ENCODE results near the gene HAPLN3. TPM values are rescaled to one million over a fixed set of nuclear protein-coding genes. Genes with fewer than 3 reads are reported as not detected.

The HAPLN3 gene
- total RNA-seq, 1 donor from 2014 or later: 16.9 TPM

DNA sequence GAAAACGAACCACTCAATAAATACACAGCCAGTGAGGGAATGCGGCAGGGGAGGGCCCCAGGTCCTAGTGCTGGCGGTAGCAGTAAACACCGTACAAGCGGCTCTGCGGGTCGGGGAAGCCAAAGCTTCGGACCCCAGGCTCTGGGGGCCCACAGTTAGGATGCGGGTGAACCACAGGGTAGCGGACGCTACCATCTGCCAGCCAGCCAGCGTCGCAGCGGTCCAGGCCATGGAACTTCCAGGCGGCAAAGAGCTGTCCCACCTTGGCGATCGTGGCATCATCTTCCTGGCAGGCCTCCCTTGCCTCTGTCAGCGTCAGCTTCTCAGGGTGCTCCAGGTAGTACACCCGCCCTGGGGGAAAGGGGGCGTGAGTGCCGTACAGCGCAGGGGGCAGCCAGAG, 17.4 kb downstream of the HAPLN3 start:
- TF ChIP-seq, protein P1, sequence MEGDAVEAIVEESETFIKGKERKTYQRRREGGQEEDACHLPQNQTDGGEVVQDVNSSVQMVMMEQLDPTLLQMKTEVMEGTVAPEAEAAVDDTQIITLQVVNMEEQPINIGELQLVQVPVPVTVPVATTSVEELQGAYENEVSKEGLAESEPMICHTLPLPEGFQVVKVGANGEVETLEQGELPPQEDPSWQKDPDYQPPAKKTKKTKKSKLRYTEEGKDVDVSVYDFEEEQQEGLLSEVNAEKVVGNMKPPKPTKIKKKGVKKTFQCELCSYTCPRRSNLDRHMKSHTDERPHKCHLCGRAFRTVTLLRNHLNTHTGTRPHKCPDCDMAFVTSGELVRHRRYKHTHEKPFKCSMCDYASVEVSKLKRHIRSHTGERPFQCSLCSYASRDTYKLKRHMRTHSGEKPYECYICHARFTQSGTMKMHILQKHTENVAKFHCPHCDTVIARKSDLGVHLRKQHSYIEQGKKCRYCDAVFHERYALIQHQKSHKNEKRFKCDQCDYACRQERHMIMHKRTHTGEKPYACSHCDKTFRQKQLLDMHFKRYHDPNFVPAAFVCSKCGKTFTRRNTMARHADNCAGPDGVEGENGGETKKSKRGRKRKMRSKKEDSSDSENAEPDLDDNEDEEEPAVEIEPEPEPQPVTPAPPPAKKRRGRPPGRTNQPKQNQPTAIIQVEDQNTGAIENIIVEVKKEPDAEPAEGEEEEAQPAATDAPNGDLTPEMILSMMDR (IDR thresholded peaks at IDR 0.05): no peak
- TF ChIP-seq POLR2AphosphoS5 (IDR thresholded peaks at IDR 0.05; ENCODE audit: insufficient read depth in 1 of 2, low read depth in 1 of 2) (no peak), POLR2A (IDR thresholded peaks at IDR 0.05) (no peak)
- H3K4me3 ChIP-seq: no peak overlapping the region

DNA sequence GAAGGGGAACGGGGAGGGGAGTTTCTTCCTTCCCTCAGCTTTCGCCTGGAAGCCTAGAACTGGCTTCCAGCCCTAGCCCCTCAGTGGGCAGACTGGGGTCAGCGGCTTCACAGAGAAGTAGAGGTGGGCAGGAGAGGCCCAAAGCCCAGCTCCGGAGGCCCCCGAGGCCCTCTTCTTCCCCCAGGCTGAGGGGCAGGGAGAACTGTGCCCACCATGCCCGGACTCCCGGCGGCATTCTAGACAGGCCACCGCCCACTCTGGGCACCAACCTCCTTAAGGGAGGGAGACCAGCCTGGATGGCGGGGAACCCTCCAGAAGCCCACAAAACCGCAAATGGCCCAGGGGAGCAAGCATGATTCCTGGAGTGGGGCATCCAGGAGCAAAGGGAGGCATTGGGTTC, 17.9 kb downstream of the HAPLN3 start:
- intact Hi-C loops (cut with DNase I): no loop called here
- no peak for TF ChIP-seq POLR2A (IDR thresholded peaks at IDR 0.05)
- no peak for TF ChIP-seq POLR2AphosphoS5 (IDR thresholded peaks at IDR 0.05; ENCODE audit: insufficient read depth in 1 of 2, low read depth in 1 of 2)
- TF ChIP-seq, protein P1 (IDR thresholded peaks at IDR 0.05): no peak

More for the DNA sequence above, 17.4 kb downstream of the HAPLN3 start:
- Histone ChIP-seq H3K4me1 (no peaks in the 10 kb centered on the region), H3K36me3 (no peaks in the 10 kb centered on the region), H3K27me3 (no peaks in the 10 kb centered on the region), H3K27ac (no peak overlapping the region), H3K9me3 (no peaks in the 10 kb centered on the region)
- no peak for DNase-seq (ENCODE audit: extremely low spot score in 2 of 2)
- intact Hi-C loops (cut with DNase I): no loop called here

DNA sequence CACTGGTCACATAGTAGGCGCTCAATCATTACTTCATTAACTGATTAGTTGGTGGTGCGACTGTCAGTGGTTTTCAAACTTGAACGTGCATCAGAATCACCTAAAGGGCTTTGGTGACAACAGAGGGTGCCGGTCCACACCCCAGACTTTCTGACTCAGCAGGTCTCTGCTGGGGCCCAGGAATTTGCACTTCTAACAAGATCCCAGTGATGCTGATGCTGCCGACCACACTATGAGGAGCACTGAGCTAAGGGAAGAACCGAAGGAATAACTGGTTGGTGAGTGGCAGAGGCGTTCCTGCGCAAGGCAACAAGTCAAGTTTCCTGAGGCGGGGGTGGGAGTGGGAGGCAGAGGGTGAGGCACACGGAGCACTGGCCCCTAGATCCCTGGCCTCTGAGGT, 18.8 kb downstream of the HAPLN3 start:
- H3K27me3 ChIP-seq: no peaks in the 10 kb centered on the region
- H3K27ac ChIP-seq: no peak overlapping the region
- TF ChIP-seq, protein P1 (IDR thresholded peaks at IDR 0.05): no peak
- TF ChIP-seq POLR2AphosphoS5 (IDR thresholded peaks at IDR 0.05; ENCODE audit: insufficient read depth in 1 of 2, low read depth in 1 of 2): no peak
- TF ChIP-seq POLR2A (IDR thresholded peaks at IDR 0.05): no peak
- intact Hi-C loops (cut with DNase I): no loop called here
- DNase-seq (ENCODE audit: extremely low spot score in 2 of 2): no peak
- no peaks in the 10 kb centered on the region for H3K4me1 ChIP-seq
- no peaks in the 10 kb centered on the region for H3K9me3 ChIP-seq
- no peaks in the 10 kb centered on the region for H3K36me3 ChIP-seq
- no peak overlapping the region for H3K4me3 ChIP-seq

More for the DNA sequence above, 17.9 kb downstream of the HAPLN3 start:
- H3K27ac ChIP-seq: no peak overlapping the region
- no peaks in the 10 kb centered on the region for H3K36me3 ChIP-seq
- no peak overlapping the region for H3K4me3 ChIP-seq
- H3K4me1 ChIP-seq: no peaks in the 10 kb centered on the region
- no peaks in the 10 kb centered on the region for H3K9me3 ChIP-seq
- no peaks in the 10 kb centered on the region for H3K27me3 ChIP-seq
- DNase-seq (ENCODE audit: extremely low spot score in 2 of 2): no peak

DNA sequence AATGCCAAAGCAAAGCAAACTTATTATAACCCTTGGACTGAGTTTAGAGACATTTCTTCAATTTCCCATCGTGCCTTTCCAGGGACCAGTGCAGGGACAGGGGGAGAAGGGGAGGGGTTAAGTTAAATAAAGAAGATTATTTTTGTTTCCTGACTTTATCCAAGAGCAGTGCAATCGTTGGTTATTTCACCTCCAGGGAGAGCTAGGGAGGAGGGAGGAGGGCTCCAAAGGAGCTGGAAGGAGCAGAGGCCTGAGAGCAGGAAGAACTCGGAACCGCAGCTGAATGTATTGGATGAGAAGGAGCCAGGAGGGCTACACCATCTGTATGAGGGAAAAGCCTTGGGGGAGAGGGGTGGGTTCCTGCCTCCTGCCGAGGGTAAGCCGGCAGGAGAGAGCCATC, 20.7 kb downstream of the HAPLN3 start:
- intact Hi-C loops (cut with DNase I): no loop called here
- no peak for TF ChIP-seq POLR2A (IDR thresholded peaks at IDR 0.05)
- no peaks in the 10 kb centered on the region for H3K27me3 ChIP-seq

DNA sequence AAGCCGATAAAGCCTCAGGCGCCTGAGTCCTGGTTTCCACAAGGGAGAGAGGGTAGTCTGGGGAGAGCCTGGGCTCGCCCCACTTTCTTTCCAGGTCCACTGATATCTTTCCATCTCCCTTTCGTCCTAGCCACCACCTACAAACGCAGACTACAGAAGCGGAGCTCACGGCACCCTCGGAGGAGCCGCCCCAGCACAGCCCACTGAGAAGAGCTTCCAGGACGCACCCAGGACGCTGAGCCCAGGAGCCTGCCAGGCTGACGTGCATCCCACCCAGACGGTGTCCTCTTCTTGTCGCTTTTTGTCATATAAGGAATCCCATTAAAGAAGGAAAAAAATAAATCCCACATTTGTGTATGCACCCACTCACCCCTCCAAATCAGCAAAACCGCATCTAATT, 21.1 kb downstream of the HAPLN3 start:
- intact Hi-C loops (cut with DNase I): no loop called here
- DNase-seq (ENCODE audit: extremely low spot score in 2 of 2): no peak
- H3K27me3 ChIP-seq: no peaks in the 10 kb centered on the region
- no peaks in the 10 kb centered on the region for H3K9me3 ChIP-seq
- no peaks in the 10 kb centered on the region for H3K4me1 ChIP-seq
- no peak overlapping the region for H3K4me3 ChIP-seq
- no peak overlapping the region for H3K27ac ChIP-seq
- H3K36me3 ChIP-seq: no peaks in the 10 kb centered on the region
- TF ChIP-seq POLR2A (IDR thresholded peaks at IDR 0.05): no peak
- TF ChIP-seq, protein P1 (IDR thresholded peaks at IDR 0.05): no peak
- no peak for TF ChIP-seq POLR2AphosphoS5 (IDR thresholded peaks at IDR 0.05; ENCODE audit: insufficient read depth in 1 of 2, low read depth in 1 of 2)

More for the DNA sequence above, 20.7 kb downstream of the HAPLN3 start:
- Histone ChIP-seq H3K4me3 (no peak overlapping the region), H3K9me3 (no peaks in the 10 kb centered on the region), H3K4me1 (no peaks in the 10 kb centered on the region), H3K36me3 (no peaks in the 10 kb centered on the region), H3K27ac (no peak overlapping the region)
- no peak for DNase-seq (ENCODE audit: extremely low spot score in 2 of 2)

Measured in vagina (tissue), 2 donors.